Esophagus muscularis mucosa (tissue), 4 donors: Measurements from ENCODE around the gene ITGA5. TPM values are rescaled to one million over a fixed set of nuclear protein-coding genes. Genes with fewer than 3 reads are reported as not detected.

Experiments used
- DNase-seq: peaks from one replicate; pipeline ENCODE4 v3.0.0-alpha.2; 2017; ENCODE audit errors: extremely low spot score
- H3K27ac ChIP-seq, 4 donors: fragments of 200-600 bp; sonication (generic); replicated peaks in 1 of 4; 1 replicate in 3 of 4; 2 replicates in 1 of 4; pipeline ENCODE4 v1.5.1; 2016 to 2019; ENCODE audit warnings: mild to moderate bottlenecking in 1 of 4
- H3K27me3 ChIP-seq, 4 donors: fragments of 200-600 bp; sonication (generic); one replicate each; pipeline versions ENCODE4 v1.5.1 to v1.6.0; 2016 to 2019
- H3K36me3 ChIP-seq, 4 donors: fragments of 200-600 bp; sonication (generic); one replicate each; pipeline ENCODE4 v1.5.1; 2016 to 2019
- H3K4me1 ChIP-seq, 4 donors: fragments of 200-600 bp; sonication (generic); one replicate each; pipeline ENCODE4 v1.5.1; 2016 to 2019
- H3K4me3 ChIP-seq, 4 donors: fragments of 200-600 bp; sonication (generic); 1 replicate in 2 of 4; 2 replicates in 2 of 4; pipeline ENCODE4 v1.5.1; 2016 to 2019; ENCODE audit warnings: mild to moderate bottlenecking in 4 of 4, moderate library complexity in 1 of 4
- H3K9me3 ChIP-seq, 4 donors: fragments of 200-600 bp; sonication (generic); 1 replicate in 3 of 4; 2 replicates in 1 of 4; pipeline ENCODE4 v1.5.1; 2016 to 2019
- EP300 ChIP-seq: sonication (generic); formaldehyde crosslinking; IDR thresholded peaks from one replicate; pipeline ENCODE4 v1.6.1; 2017; ENCODE audit warnings: antibody characterized with exemption
- POLR2A ChIP-seq: fragments of 450-650 bp; IDR thresholded peaks from one replicate; pipeline ENCODE4 v1.6.1; 2017; ENCODE audit warnings: antibody characterized with exemption, moderate library complexity, mild to moderate bottlenecking, low read depth
- POLR2AphosphoS5 ChIP-seq, 2 donors: sonication (generic); formaldehyde crosslinking; IDR thresholded peaks; one replicate each; pipeline ENCODE4 v1.6.1; 2017; ENCODE audit warnings: antibody characterized with exemption in 2 of 2
- WGBS: methylation state at CpG from one replicate; pipeline ENCODE4 v1.1.5; 2018; 5-methylcytosine and 5-hydroxymethylcytosine counted together
- intact Hi-C: fragments of 100-400 bp; cut with DNase I; formaldehyde crosslinking; loops from one replicate; pipeline ENCODE4 v1.15.1; 2023
- total RNA-seq, 4 donors: library from RNA; depleted of rRNA; stranded (reverse); fragments of >200 nt; gene quantifications; one replicate each; pipeline versions ENCODE4 v1.1.0 to v1.2.1, GENCODE V29; 2016
- TF ChIP-seq, protein P1 (sequence below), 3 experiments: fragments of 200-600 bp in 2 of 3; fragments of 450-650 bp in 1 of 3; sonication (generic) in 2 of 3; IDR thresholded peaks; one replicate each; pipeline ENCODE4 v1.5.1; 2017 to 2019; ENCODE audit warnings: antibody characterized with exemption in 3 of 3, mild to moderate bottlenecking in 2 of 3, moderate library complexity in 1 of 3

ITGA5 gene
- total RNA-seq, 4 donors from 2014 or later, result 264 to 785 (median 602) TPM

DNA sequence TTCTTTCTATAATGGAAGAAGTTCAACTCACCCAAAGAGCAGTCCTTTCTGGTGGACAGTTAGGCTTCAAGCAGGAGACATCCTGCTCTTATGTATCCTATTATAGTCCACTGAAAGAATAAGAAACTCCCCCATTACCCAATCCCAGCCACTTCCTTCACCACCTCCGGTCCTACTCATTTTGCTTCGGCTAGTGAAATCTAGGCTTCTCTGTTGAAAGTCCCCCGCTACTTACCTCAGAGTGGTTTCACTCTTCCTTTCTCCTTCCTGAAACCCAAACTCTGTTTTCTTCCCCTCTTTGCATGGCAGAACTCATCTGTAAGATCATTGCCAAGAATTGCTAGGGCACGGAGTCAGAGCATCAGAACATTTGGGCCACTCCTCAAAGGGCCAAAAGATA, 54.7 kb downstream of the ITGA5 start, which contains the start of gene GPR84:
Gene GPR84 (minus strand): TSS at position 74 of the 400 bp plus-strand sequence. CDS start 635 bp downstream, outside the sequence.
- 72% methylated on average over 4 of the region's 4 CpGs for WGBS
- TF ChIP-seq, protein P1, sequence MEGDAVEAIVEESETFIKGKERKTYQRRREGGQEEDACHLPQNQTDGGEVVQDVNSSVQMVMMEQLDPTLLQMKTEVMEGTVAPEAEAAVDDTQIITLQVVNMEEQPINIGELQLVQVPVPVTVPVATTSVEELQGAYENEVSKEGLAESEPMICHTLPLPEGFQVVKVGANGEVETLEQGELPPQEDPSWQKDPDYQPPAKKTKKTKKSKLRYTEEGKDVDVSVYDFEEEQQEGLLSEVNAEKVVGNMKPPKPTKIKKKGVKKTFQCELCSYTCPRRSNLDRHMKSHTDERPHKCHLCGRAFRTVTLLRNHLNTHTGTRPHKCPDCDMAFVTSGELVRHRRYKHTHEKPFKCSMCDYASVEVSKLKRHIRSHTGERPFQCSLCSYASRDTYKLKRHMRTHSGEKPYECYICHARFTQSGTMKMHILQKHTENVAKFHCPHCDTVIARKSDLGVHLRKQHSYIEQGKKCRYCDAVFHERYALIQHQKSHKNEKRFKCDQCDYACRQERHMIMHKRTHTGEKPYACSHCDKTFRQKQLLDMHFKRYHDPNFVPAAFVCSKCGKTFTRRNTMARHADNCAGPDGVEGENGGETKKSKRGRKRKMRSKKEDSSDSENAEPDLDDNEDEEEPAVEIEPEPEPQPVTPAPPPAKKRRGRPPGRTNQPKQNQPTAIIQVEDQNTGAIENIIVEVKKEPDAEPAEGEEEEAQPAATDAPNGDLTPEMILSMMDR (IDR thresholded peaks at IDR 0.05), result no peak
- no peak for TF ChIP-seq EP300
- TF ChIP-seq POLR2A, result no peak
- no peak for TF ChIP-seq POLR2AphosphoS5 (IDR thresholded peaks at IDR 0.05)
- Histone ChIP-seq H3K27ac (no peak within 1 kb of the TSS), H3K36me3 (no peaks in the 10 kb centered on the region), H3K9me3 (no peaks in the 10 kb centered on the region), H3K27me3 (no peaks in the 10 kb centered on the region), H3K4me1 (peaks cover 23 to 35% (median 29%) of the 10 kb centered on the region in 4 donors), H3K4me3 (no peak within 1 kb of the TSS)
- intact Hi-C loops, result loop anchor here (5.0 to 10.0 kb wide), 4 partner anchors 37 to 350 kb away; partner anchors contain the start of gene COPZ1
- no peak for DNase-seq

DNA sequence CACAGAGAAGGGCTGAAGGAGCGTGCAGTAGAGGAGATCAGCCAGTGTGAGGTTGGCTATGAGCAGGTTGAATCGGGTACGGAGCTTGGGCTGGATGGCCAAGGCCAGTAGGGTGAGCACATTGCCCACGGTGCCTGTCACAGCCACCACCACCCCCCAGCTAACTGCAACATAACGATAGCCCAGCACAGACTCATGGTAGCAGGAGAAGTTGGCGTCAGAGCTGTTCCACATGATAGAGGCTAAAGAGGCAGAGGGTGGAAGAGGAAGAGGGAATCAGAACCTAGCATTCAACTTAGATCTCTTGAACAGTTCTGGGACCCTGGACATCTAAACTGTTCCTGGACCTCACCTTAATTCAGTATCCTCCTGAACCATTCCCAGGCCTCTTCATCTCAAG, 55.4 kb downstream of the ITGA5 start:
- 72% methylated on average over 6 of the region's 6 CpGs for WGBS
- no peak overlapping the region for H3K27ac ChIP-seq
- no peaks in the 10 kb centered on the region for H3K36me3 ChIP-seq
- DNase-seq, result no peak
- intact Hi-C loops, result loop anchor here (5.0 to 10.0 kb wide), 4 partner anchors 36 to 349 kb away; partner anchors contain the start of gene COPZ1
- H3K27me3 ChIP-seq, result no peaks in the 10 kb centered on the region
- TF ChIP-seq EP300, result no peak
- TF ChIP-seq POLR2A, result no peak
- no peak for TF ChIP-seq POLR2AphosphoS5 (IDR thresholded peaks at IDR 0.05)
- TF ChIP-seq, protein P1 (IDR thresholded peaks at IDR 0.05), result no peak
- H3K4me1 ChIP-seq, result peaks cover 15 to 27% (median 23%) of the 10 kb centered on the region in 4 donors
- no peak overlapping the region for H3K4me3 ChIP-seq
- H3K9me3 ChIP-seq, result no peaks in the 10 kb centered on the region

DNA sequence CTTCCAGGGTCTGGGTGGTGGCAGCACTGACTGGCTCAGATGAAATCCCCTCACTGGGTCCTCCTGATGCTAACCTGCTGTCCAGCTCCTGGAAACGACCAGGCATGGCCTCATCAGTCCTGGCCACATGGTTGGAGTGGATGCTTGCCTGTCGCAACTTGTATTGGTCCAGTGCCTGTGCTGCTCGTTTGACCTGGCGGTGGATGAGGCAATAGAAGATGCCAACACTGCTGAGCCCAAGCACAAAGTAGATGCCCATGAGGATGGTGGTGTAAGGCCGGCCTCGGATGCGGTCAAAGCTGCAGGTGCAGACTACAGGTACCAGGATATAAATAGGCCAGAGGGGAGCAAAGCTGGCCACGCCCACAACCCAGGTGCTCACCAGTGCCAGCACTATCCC, 56.0 kb downstream of the ITGA5 start:
- 80% methylated on average over 8 of the region's 8 CpGs for WGBS
- no peaks in the 10 kb centered on the region for H3K36me3 ChIP-seq
- H3K27ac ChIP-seq, result no peak overlapping the region
- no peaks in the 10 kb centered on the region for H3K9me3 ChIP-seq
- DNase-seq, result no peak
- no peaks in the 10 kb centered on the region for H3K27me3 ChIP-seq
- H3K4me3 ChIP-seq, result no peak overlapping the region
- H3K4me1 ChIP-seq, result peaks cover 17 to 26% (median 23%) of the 10 kb centered on the region in 4 donors
- intact Hi-C loops, result loop anchor here (5.0 to 10.0 kb wide), 4 partner anchors 36 to 348 kb away; partner anchors contain the start of gene COPZ1
- no peak for TF ChIP-seq POLR2A
- no peak for TF ChIP-seq POLR2AphosphoS5 (IDR thresholded peaks at IDR 0.05)
- TF ChIP-seq EP300, result no peak
- TF ChIP-seq, protein P1 (IDR thresholded peaks at IDR 0.05), result no peak

DNA sequence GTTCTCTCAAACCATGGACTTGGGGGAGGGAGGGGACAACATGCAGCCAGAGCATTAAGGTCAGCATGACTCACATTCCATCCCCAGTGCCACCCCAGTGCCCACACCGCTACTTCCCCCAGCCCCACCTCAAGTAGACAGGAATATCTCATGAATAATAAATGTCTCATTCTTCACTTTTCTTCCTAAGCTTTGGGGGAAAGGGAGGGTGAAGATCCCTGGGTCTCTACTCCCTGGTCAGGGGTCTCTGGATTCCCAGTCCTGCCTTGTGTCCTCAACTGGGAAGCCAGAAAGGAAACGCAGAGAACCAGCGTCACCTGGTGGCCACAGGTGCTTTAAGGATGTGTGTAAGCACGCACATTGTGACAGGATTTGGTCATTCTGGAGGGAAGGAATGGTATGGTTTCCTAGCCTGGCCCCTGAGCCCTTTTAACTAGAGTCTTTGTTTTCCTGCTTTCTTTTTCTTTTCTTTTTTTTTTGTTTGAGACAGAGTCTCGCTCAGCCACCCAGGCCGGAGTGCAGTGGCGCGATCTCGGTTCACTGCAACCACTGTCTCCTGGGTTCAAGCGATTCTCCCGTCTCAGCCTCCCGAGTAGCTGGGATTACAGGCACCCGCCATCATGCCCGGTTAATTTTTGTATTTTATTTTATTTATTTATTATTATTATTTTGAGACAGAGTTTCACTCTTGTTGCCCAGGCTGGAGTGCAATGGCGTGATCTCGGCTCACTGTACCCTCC, 58.2 kb downstream of the ITGA5 start:
- no peaks in the 10 kb centered on the region for H3K9me3 ChIP-seq
- no peak for TF ChIP-seq EP300
- peak in 1 of 2 donors; percentile 40 for TF ChIP-seq POLR2AphosphoS5 (IDR thresholded peaks at IDR 0.05)
- TF ChIP-seq, protein P1 (IDR thresholded peaks at IDR 0.05), result peak; percentile 77 to 87 (median 83)
- no peak for TF ChIP-seq POLR2A
- WGBS, result 64% methylated on average over 16 of the region's 16 CpGs
- intact Hi-C loops, result loop anchor here (2.0 to 10.0 kb wide), 5 partner anchors 34 to 346 kb away; partner anchors contain the start of gene COPZ1
- no peaks in the 10 kb centered on the region for H3K27me3 ChIP-seq
- no peak overlapping the region for H3K4me3 ChIP-seq
- H3K4me1 ChIP-seq, result peaks cover 20 to 44% (median 42%) of the 10 kb centered on the region in 4 donors
- H3K36me3 ChIP-seq, result no peaks in the 10 kb centered on the region
- no peak for DNase-seq
- H3K27ac ChIP-seq, result peak overlapping the region; percentile 88 to 92 (median 90)
